Liver (tissue), 3 donors: ENCODE data around the gene TMTC2.

Source experiments
- ATF3 ChIP-seq: IDR thresholded peaks from 2 replicates; pipeline ENCODE4 v1.6.1; 2016; ENCODE audit warnings: antibody characterized with exemption
- CTCF ChIP-seq: fragments of 150-350 bp; IDR thresholded peaks from 2 replicates; pipeline ENCODE4 v1.5.1; 2017; ENCODE audit warnings: improper control_type of control experiment, low read depth, low read length; ENCODE audit not compliant: missing input control
- EGR1 ChIP-seq, 2 donors: IDR thresholded peaks; 2 replicates each; pipeline ENCODE4 v1.6.1; 2016 to 2018; ENCODE audit warnings: antibody characterized with exemption in 2 of 2, low read depth in 2 of 2
- GABPA ChIP-seq, 2 donors: IDR thresholded peaks in 1 of 2; conservative IDR thresholded peaks in 1 of 2; 2 replicates each; pipeline ENCODE4 v1.6.1; 2016; ENCODE audit warnings: antibody characterized with exemption in 2 of 2, mild to moderate bottlenecking in 1 of 2, moderate library complexity in 1 of 2
- MAX ChIP-seq: IDR thresholded peaks from 2 replicates; pipeline ENCODE4 v1.6.1; 2016; ENCODE audit warnings: antibody characterized with exemption
- RAD21 ChIP-seq, 2 donors: IDR thresholded peaks; 2 replicates each; pipeline ENCODE4 v1.6.1; 2016; ENCODE audit warnings: antibody characterized with exemption in 2 of 2, mild to moderate bottlenecking in 2 of 2
- REST ChIP-seq: IDR thresholded peaks from 2 replicates; pipeline ENCODE4 v1.6.1; 2016; ENCODE audit warnings: antibody characterized with exemption, mild to moderate bottlenecking
- TAF1 ChIP-seq: conservative IDR thresholded peaks from 2 replicates; pipeline ENCODE4 v1.6.1; 2016; ENCODE audit warnings: antibody characterized with exemption, mild to moderate bottlenecking
- YY1 ChIP-seq: IDR thresholded peaks from 2 replicates; pipeline ENCODE4 v1.6.1; 2016; ENCODE audit warnings: antibody characterized with exemption, mild to moderate bottlenecking
- ZBTB33 ChIP-seq: IDR thresholded peaks from 2 replicates; pipeline ENCODE4 v1.6.1; 2016; ENCODE audit warnings: antibody characterized with exemption
- donor health status: healthy.
- donor health status: healthy.

- TF ChIP-seq GABPA (IDR thresholded peaks at IDR 0.05 in 1 of 2, conservative IDR thresholded peaks at IDR 0.05 in 1 of 2) = no peak
- TF ChIP-seq CTCF = no peak
- no peak for TF ChIP-seq RAD21 (IDR thresholded peaks at IDR 0.05)
- no peak for TF ChIP-seq MAX
- no peak for TF ChIP-seq YY1
- TF ChIP-seq ZBTB33 = no peak
- TF ChIP-seq TAF1 = no peak
- TF ChIP-seq REST = no peak
- TF ChIP-seq ATF3 = no peak
- TF ChIP-seq EGR1 (IDR thresholded peaks at IDR 0.05; ENCODE audit: low read depth in 2 of 2) = no peak
Observed at GRCh38 chr12:82710741-82711140, 24.0 kb downstream of the TMTC2 start.
